Endothelial cell of umbilical vein (primary cell): Measurements from ENCODE around the gene AMZ2. TPM values are rescaled to one million over a fixed set of nuclear protein-coding genes. Genes with fewer than 3 reads are reported as not detected.

Source experiments
- BruUV-seq: library from RNA; stranded (reverse); fragments of 400-500 nt; replicated peaks from 2 replicates; lab custom pipeline; 2021; lab: Mats Ljungman, UMichigan
- CTCF ChIA-PET: fragments of 300-600, 350-600 bp; sonication (Branson Sonifier 250); formaldehyde crosslinking; loops from one replicate; lab custom pipeline; 2021; ENCODE audit warnings: antibody characterized with exemption, inconsistent platforms; lab: Charles Lee
- POLR2A ChIA-PET: fragments of 300-600, 350-600 bp; sonication (Branson Sonifier 250); formaldehyde crosslinking; loops from one replicate; lab custom pipeline; 2021; ENCODE audit warnings: antibody characterized with exemption, inconsistent platforms; lab: Charles Lee
- DNase-seq: peaks from one replicate; pipeline ENCODE4 v3.0.0-alpha.2; 2011; ENCODE audit warnings: low read depth, low spot score
- FAIRE-seq: peaks from 2 replicates; lab custom pipeline; 2011; peaks lifted over from hg19 to GRCh38; lab: Jason Lieb, UNC
- H2AFZ ChIP-seq: 2 replicates; pipeline ENCODE4 v1.6.0; 2012; ENCODE audit warnings: low read depth, low read length, control low read depth, inconsistent platforms
- H3K27ac ChIP-seq: 2 replicates; pipeline ENCODE4 v1.5.1; 2011; ENCODE audit warnings: low read depth, mild to moderate bottlenecking, control low read depth, low read length, moderate library complexity; ENCODE audit not compliant: insufficient read depth
- H3K27me3 ChIP-seq, 2 experiments: 2 replicates each; pipeline versions ENCODE4 v1.6.0 to v1.6.1; 2011; ENCODE audit warnings: low read length in 2 of 2, mixed read lengths in 1 of 2; ENCODE audit not compliant: control insufficient read depth in 2 of 2, insufficient read depth in 2 of 2
- H3K36me3 ChIP-seq, 2 experiments: 2 replicates in 1 of 2; 3 replicates in 1 of 2; pipeline ENCODE4 v1.5.1; 2011; ENCODE audit warnings: low read length in 2 of 2, mild to moderate bottlenecking in 1 of 2, moderate library complexity in 1 of 2; ENCODE audit not compliant: control insufficient read depth in 2 of 2, insufficient read depth in 2 of 2; ENCODE audit errors: extremely low read depth in 1 of 2
- H3K4me1 ChIP-seq: 3 replicates; pipeline ENCODE4 v1.5.1; 2011; ENCODE audit warnings: mild to moderate bottlenecking, low read length; ENCODE audit not compliant: control insufficient read depth, insufficient read depth; ENCODE audit errors: extremely low read depth
- H3K4me2 ChIP-seq: 2 replicates; pipeline ENCODE4 v1.6.1; 2011; ENCODE audit warnings: low read length, control low read depth, mixed read lengths; ENCODE audit not compliant: insufficient read depth
- H3K4me3 ChIP-seq, 3 experiments: fragments of 200-600 bp in 1 of 3; sonication (generic), shearing (Covaris generic) in 1 of 3; replicated peaks in 1 of 3; 2 replicates each; pipeline ENCODE4 v1.5.1; 2011 to 2016; ENCODE audit warnings: control low read depth in 3 of 3, low read length in 3 of 3, mild to moderate bottlenecking in 2 of 3, inconsistent platforms in 1 of 3, low read depth in 1 of 3, moderate library complexity in 1 of 3; ENCODE audit not compliant: insufficient read depth in 1 of 3
- H3K79me2 ChIP-seq: 2 replicates; pipeline ENCODE4 v1.6.0; 2012; ENCODE audit warnings: low read length, inconsistent platforms; ENCODE audit not compliant: control insufficient read depth, insufficient read depth
- H3K9ac ChIP-seq: replicated peaks from 2 replicates; pipeline ENCODE3; 2011; ENCODE audit warnings: low read length, control low read depth; ENCODE audit not compliant: insufficient read depth; ENCODE audit errors: extremely low read depth
- H3K9me1 ChIP-seq: replicated peaks from 3 replicates; pipeline ENCODE4 v1.6.0; 2011; ENCODE audit warnings: mild to moderate bottlenecking, low read length; ENCODE audit not compliant: control insufficient read depth, insufficient read depth; ENCODE audit errors: extremely low read depth
- H3K9me3 ChIP-seq: replicated peaks from 2 replicates; pipeline ENCODE4 v1.5.1; 2012; ENCODE audit warnings: low read length, inconsistent platforms; ENCODE audit not compliant: control insufficient read depth, insufficient read depth
- H4K20me1 ChIP-seq: replicated peaks from 2 replicates; pipeline ENCODE3; 2011; ENCODE audit warnings: mild to moderate bottlenecking, low read length; ENCODE audit not compliant: control insufficient read depth, insufficient read depth; ENCODE audit errors: extremely low read depth
- CTCF ChIP-seq, 2 donors: IDR thresholded peaks; 1 replicate in 1 of 2; 2 replicates in 1 of 2; pipeline ENCODE4 v1.5.1; 2011; ENCODE audit warnings: low read length in 2 of 2, mild to moderate bottlenecking in 2 of 2, moderate library complexity in 2 of 2, control low read depth in 1 of 2, inconsistent platforms in 1 of 2, low read depth in 1 of 2; ENCODE audit not compliant: insufficient read depth in 1 of 2; ENCODE audit errors: extremely low read depth in 1 of 2
- EZH2 ChIP-seq: IDR thresholded peaks from 2 replicates; pipeline ENCODE4 v1.6.1; 2012; ENCODE audit warnings: borderline replicate concordance, low read depth, mild to moderate bottlenecking, moderate library complexity, low read length, inconsistent platforms; ENCODE audit not compliant: severe bottlenecking
- FOS ChIP-seq: IDR thresholded peaks from 2 replicates; pipeline ENCODE4 v1.6.1; 2011; ENCODE audit warnings: mild to moderate bottlenecking, low read length, moderate library complexity, borderline replicate concordance; ENCODE audit not compliant: insufficient read depth
- GATA2 ChIP-seq: IDR thresholded peaks from 2 replicates; pipeline ENCODE4 v1.7.0; 2011; ENCODE audit warnings: low read depth, mild to moderate bottlenecking, moderate library complexity, mixed read lengths, low read length; ENCODE audit not compliant: insufficient read length, insufficient read depth
- JUN ChIP-seq: IDR thresholded peaks from 2 replicates; pipeline ENCODE4 v1.6.1; 2011; ENCODE audit warnings: borderline replicate concordance, low read depth; ENCODE audit not compliant: insufficient read length, insufficient read depth
- MAX ChIP-seq: IDR thresholded peaks from 2 replicates; pipeline ENCODE4 v1.6.1; 2011; ENCODE audit not compliant: insufficient read depth, insufficient read length
- MYC ChIP-seq: IDR thresholded peaks from one replicate; pipeline ENCODE4 v1.6.1; 2011; ENCODE audit warnings: mild to moderate bottlenecking, low read depth, low read length
- POLR2A ChIP-seq: IDR thresholded peaks from 2 replicates; pipeline ENCODE4 v1.6.1; 2012; ENCODE audit warnings: low read depth, mild to moderate bottlenecking, control low read depth, low read length
- POLR2AphosphoS5 ChIP-seq: IDR thresholded peaks from 2 replicates; pipeline ENCODE4 v1.6.1; 2012; ENCODE audit warnings: low read depth, mild to moderate bottlenecking, control low read depth, low read length, moderate library complexity; ENCODE audit not compliant: insufficient read depth
- dilution Hi-C: fragments of 300-500 bp; cut with MboI; formaldehyde crosslinking; loops from one replicate; pipeline ENCODE4 v1.15.0; 2019; ENCODE audit warnings: low sequenced_read_pairs; ENCODE audit not compliant: extremely low pct_ligation_motif_present
- intact Hi-C: fragments of 100-400 bp; cut with micrococcal nuclease; formaldehyde crosslinking; loops from one replicate; pipeline ENCODE4 v1.10.0; 2022
- polyA plus RNA-seq, 4 experiments: library from polyadenylated mRNA; depleted of rRNA in 3 of 4; stranded (reverse) in 3 of 4; unstranded in 1 of 4; fragments of >200 nt; gene quantifications; 2 replicates each; pipeline versions ENCODE4 v1.2.1 to v1.2.3, GENCODE V29; 2011 to 2012; ENCODE audit warnings: missing spikeins in 1 of 4
- total RNA-seq: library from RNA; stranded (reverse); gene quantifications from 2 replicates; pipeline ENCODE4 v1.2.3, GENCODE V29; 2021

AMZ2 gene
- total and polyA plus RNA-seq, 2 donors (not counting 3 experiments of a cell fraction or from before 2014, with no cell fraction given): 46.7 to 57.3 TPM

GRCh38 chr17:68204736-68205135 lies 43.1 kb upstream of the AMZ2 start:
- Histone ChIP-seq H3K79me2 (no peaks in the 10 kb centered on the region), H3K9me1 (no peaks in the 10 kb centered on the region), H4K20me1 (no peaks in the 10 kb centered on the region), H3K27ac (no peak overlapping the region), H3K4me3 (peak overlapping the region; percentile 38 to 50 (median 45)), H2AFZ (peak overlapping the region; percentile 89), H3K27me3 (peaks cover 5 to 7% of the 10 kb centered on the region in 2 experiments), H3K9me3 (no peaks in the 10 kb centered on the region), H3K36me3 (peaks cover 0 to 2% of the 10 kb centered on the region in 2 experiments), H3K4me2 (peak overlapping the region; percentile 42), H3K9ac (no peak overlapping the region), H3K4me1 (peaks cover 7% of the 10 kb centered on the region)
- dilution Hi-C loops: no loop called here
- DNase-seq: no peak
- ChIA-PET POLR2A (no interaction called here), CTCF (interaction anchor here (0.9 to 3.0 kb wide), 6 partner anchors 27 to 253 kb away, joined by 3 to 12 read pairs (median 10); partner anchors contain the start of gene WIPI1)
- BruUV-seq: no TSS peak
- FAIRE-seq: peak; percentile 8
- intact Hi-C loops: loop anchor here (1.0 to 5.0 kb wide), 4 partner anchors 43 to 258 kb away; no protein-coding TSS in a partner anchor
- TF ChIP-seq MYC (no peak), FOS (no peak), GATA2 (no peak), JUN (no peak), POLR2AphosphoS5 (no peak), POLR2A (no peak), CTCF (IDR thresholded peaks at IDR 0.05; ENCODE audit: extremely low read depth in 1 of 2, insufficient read depth in 1 of 2, low read depth in 1 of 2, low read length in 2 of 2) (no peak), EZH2 (no peak), MAX (no peak)
